ENCODE measurements around the gene TSNAXIP1. TPM values are rescaled to one million over a fixed set of nuclear protein-coding genes. Genes with fewer than 3 reads are reported as not detected.

TSNAXIP1 gene
- total and polyA plus RNA-seq, 4 donors: 4.1 to 8.7 (median 5.0) TPM

- Histone ChIP-seq H3K9ac (ENCODE audit: insufficient read depth in 1 of 2, low read length in 2 of 2) (no peak overlapping the region), H3K36me3 (ENCODE audit: control insufficient read depth in 4 of 4, insufficient read depth in 4 of 4, low read length in 4 of 4) (peaks cover 0 to 3% (median under 1%) of the 10 kb centered on the region in 4 donors), H3K4me1 (ENCODE audit: control insufficient read depth in 5 of 5, insufficient read depth in 5 of 5, low read length in 5 of 5) (peaks cover 0 to 11% (median 0%) of the 10 kb centered on the region in 5 donors), H3K27ac (ENCODE audit: low read depth in 1 of 2, low read length in 1 of 2) (no peak overlapping the region), H3K27me3 (ENCODE audit: control insufficient read depth in 3 of 3, insufficient read depth in 3 of 3, low read length in 2 of 3) (no peaks in the 10 kb centered on the region), H3K9me3 (ENCODE audit: control insufficient read depth in 4 of 4, insufficient read depth in 3 of 4, low read length in 3 of 4) (no peaks in the 10 kb centered on the region), H3K4me3 (no peak overlapping the region)
- no peak for TF ChIP-seq CTCF (IDR thresholded peaks at IDR 0.05; ENCODE audit: control extremely low read depth, extremely low read depth)
- DNase-seq (peak in 1 of 3 donors; percentile 31), ATAC-seq (ENCODE audit: insufficient read depth, low FRiP score) (peak; percentile 40)
Measured at GRCh38 chr16:67783353-67783725, 23.4 kb upstream of the TSNAXIP1 start.

- no peak for TF ChIP-seq CTCF (IDR thresholded peaks at IDR 0.05; ENCODE audit: control extremely low read depth, extremely low read depth)
- no peak for DNase-seq
- no peak for ATAC-seq (ENCODE audit: insufficient read depth, low FRiP score)
- 81 to 89% methylated on average over 5 of the region's 5 CpGs for WGBS, 2 donors
- H3K36me3 ChIP-seq (ENCODE audit: control insufficient read depth in 4 of 4, insufficient read depth in 4 of 4, low read length in 4 of 4): peaks cover 0 to 2% (median 0%) of the 10 kb centered on the region in 4 donors
- no peaks in the 10 kb centered on the region for H3K9me3 ChIP-seq (ENCODE audit: control insufficient read depth in 4 of 4, insufficient read depth in 3 of 4, low read length in 3 of 4)
- H3K4me3 ChIP-seq: no peak overlapping the region
- no peak overlapping the region for H3K27ac ChIP-seq (ENCODE audit: low read depth in 1 of 2, low read length in 1 of 2)
- H3K9ac ChIP-seq (ENCODE audit: insufficient read depth in 1 of 2, low read length in 2 of 2): no peak overlapping the region
- no peaks in the 10 kb centered on the region for H3K27me3 ChIP-seq (ENCODE audit: control insufficient read depth in 3 of 3, insufficient read depth in 3 of 3, low read length in 2 of 3)
- peaks cover 0 to 4% (median 0%) of the 10 kb centered on the region in 5 donors for H3K4me1 ChIP-seq (ENCODE audit: control insufficient read depth in 5 of 5, insufficient read depth in 5 of 5, low read length in 5 of 5)
Measured at GRCh38 chr16:67786491-67786890, 20.2 kb upstream of the TSNAXIP1 start.

- no peak overlapping the region for H3K9ac ChIP-seq (ENCODE audit: insufficient read depth in 1 of 2, low read length in 2 of 2)
- no peaks in the 10 kb centered on the region for H3K36me3 ChIP-seq (ENCODE audit: control insufficient read depth in 4 of 4, insufficient read depth in 4 of 4, low read length in 4 of 4)
- no peak overlapping the region for H3K4me3 ChIP-seq
- H3K4me1 ChIP-seq (ENCODE audit: control insufficient read depth in 5 of 5, insufficient read depth in 5 of 5, low read length in 5 of 5): no peaks in the 10 kb centered on the region
- no peak overlapping the region for H3K27ac ChIP-seq (ENCODE audit: low read depth in 1 of 2, low read length in 1 of 2)
- ATAC-seq (ENCODE audit: insufficient read depth, low FRiP score): no peak
- DNase-seq: no peak
- no peaks in the 10 kb centered on the region for H3K9me3 ChIP-seq (ENCODE audit: control insufficient read depth in 4 of 4, insufficient read depth in 3 of 4, low read length in 3 of 4)
- no peak for TF ChIP-seq CTCF (IDR thresholded peaks at IDR 0.05; ENCODE audit: control extremely low read depth, extremely low read depth)
- no peaks in the 10 kb centered on the region for H3K27me3 ChIP-seq (ENCODE audit: control insufficient read depth in 3 of 3, insufficient read depth in 3 of 3, low read length in 2 of 3)
Measured at GRCh38 chr16:67790071-67790470, 16.6 kb upstream of the TSNAXIP1 start.

- Histone ChIP-seq H3K27ac (ENCODE audit: low read depth in 1 of 2, low read length in 1 of 2) (no peak overlapping the region), H3K36me3 (ENCODE audit: control insufficient read depth in 4 of 4, insufficient read depth in 4 of 4, low read length in 4 of 4) (peaks cover 0 to 9% (median 6%) of the 10 kb centered on the region in 4 donors), H3K9me3 (ENCODE audit: control insufficient read depth in 4 of 4, insufficient read depth in 3 of 4, low read length in 3 of 4) (no peaks in the 10 kb centered on the region), H3K4me1 (ENCODE audit: control insufficient read depth in 5 of 5, insufficient read depth in 5 of 5, low read length in 5 of 5) (peaks cover 0 to 4% (median 0%) of the 10 kb centered on the region in 5 donors), H3K27me3 (ENCODE audit: control insufficient read depth in 3 of 3, insufficient read depth in 3 of 3, low read length in 2 of 3) (no peaks in the 10 kb centered on the region), H3K9ac (ENCODE audit: insufficient read depth in 1 of 2, low read length in 2 of 2) (no peak overlapping the region), H3K4me3 (no peak overlapping the region)
- WGBS, 2 donors: 98 to 99% methylated on average over 5 of the region's 5 CpGs
- DNase-seq: no peak
- ATAC-seq (ENCODE audit: insufficient read depth, low FRiP score): no peak
- no peak for TF ChIP-seq CTCF (IDR thresholded peaks at IDR 0.05; ENCODE audit: control extremely low read depth, extremely low read depth)
Measured at GRCh38 chr16:67796099-67796718, 10.5 kb upstream of the TSNAXIP1 start.
